Astrocyte (in vitro differentiated cells and primary cell): ENCODE data around the gene TEDDM1. TPM values are rescaled to one million over a fixed set of nuclear protein-coding genes. Genes with fewer than 3 reads are reported as not detected.

Experiments used
- DNase-seq: peaks from one replicate; pipeline ENCODE4 v3.0.0-alpha.2; 2010; ENCODE audit warnings: low read depth
- FAIRE-seq: peaks from 2 replicates; lab custom pipeline; 2011; peaks lifted over from hg19 to GRCh38; lab: Jason Lieb, UNC
- H2AFZ ChIP-seq: 2 replicates; pipeline ENCODE4 v1.6.0; 2012; ENCODE audit warnings: low read depth, low read length, inconsistent platforms
- H3K27ac ChIP-seq: 2 replicates; pipeline ENCODE4 v1.5.1; 2011; ENCODE audit warnings: low read depth, low read length, inconsistent platforms
- H3K27me3 ChIP-seq: 2 replicates; pipeline ENCODE4 v1.6.0; 2011; ENCODE audit warnings: low read length, inconsistent platforms; ENCODE audit not compliant: insufficient read depth
- H3K36me3 ChIP-seq: 2 replicates; pipeline ENCODE4 v1.5.1; 2011; ENCODE audit warnings: low read length, inconsistent platforms; ENCODE audit not compliant: insufficient read depth
- H3K4me1 ChIP-seq: 2 replicates; pipeline ENCODE4 v1.5.1; 2011; ENCODE audit warnings: low read length, inconsistent platforms; ENCODE audit not compliant: insufficient read depth
- H3K4me2 ChIP-seq: 2 replicates; pipeline ENCODE4 v1.6.0; 2012; ENCODE audit warnings: low read length, inconsistent platforms
- H3K4me3 ChIP-seq: 2 replicates; pipeline ENCODE4 v1.5.1; 2011; ENCODE audit warnings: low read depth, mild to moderate bottlenecking, low read length, inconsistent platforms; ENCODE audit not compliant: insufficient read depth
- H3K79me2 ChIP-seq: 2 replicates; pipeline ENCODE4 v1.6.0; 2012; ENCODE audit warnings: mild to moderate bottlenecking, low read length, inconsistent platforms; ENCODE audit not compliant: insufficient read depth
- H3K9ac ChIP-seq: 2 replicates; pipeline ENCODE4 v1.6.0; 2012; ENCODE audit warnings: mild to moderate bottlenecking, low read length, inconsistent platforms
- H3K9me3 ChIP-seq: 2 replicates; pipeline ENCODE4 v1.5.1; 2012; ENCODE audit warnings: low read depth, mild to moderate bottlenecking, low read length, inconsistent platforms; ENCODE audit not compliant: insufficient read depth
- H4K20me1 ChIP-seq: 2 replicates; pipeline ENCODE4 v1.6.0; 2012; ENCODE audit warnings: low read length, inconsistent platforms; ENCODE audit not compliant: insufficient read depth
- H3K27ac Mint-ChIP-seq: one replicate; pipeline ENCODE4 v1.8.0; 2021; ENCODE audit warnings: mild to moderate bottlenecking, mixed read lengths; ENCODE audit not compliant: unreplicated experiment
- H3K27me3 Mint-ChIP-seq: one replicate; pipeline ENCODE4 v1.8.0; 2021; ENCODE audit warnings: low read depth, mixed read lengths; ENCODE audit not compliant: unreplicated experiment
- H3K36me3 Mint-ChIP-seq: one replicate; pipeline ENCODE4 v1.8.0; 2021; ENCODE audit warnings: low read depth, mixed read lengths; ENCODE audit not compliant: unreplicated experiment
- H3K4me1 Mint-ChIP-seq: one replicate; pipeline ENCODE4 v1.8.0; 2021; ENCODE audit warnings: low read depth, mixed read lengths; ENCODE audit not compliant: unreplicated experiment
- H3K4me3 Mint-ChIP-seq: one replicate; pipeline ENCODE4 v1.8.0; 2021; ENCODE audit warnings: mild to moderate bottlenecking, moderate library complexity, mixed read lengths; ENCODE audit not compliant: unreplicated experiment
- H3K9me3 Mint-ChIP-seq: one replicate; pipeline ENCODE4 v1.8.0; 2021; ENCODE audit warnings: mild to moderate bottlenecking, mixed read lengths; ENCODE audit not compliant: unreplicated experiment
- CTCF ChIP-seq: IDR thresholded peaks from 2 replicates; pipeline ENCODE4 v1.5.1; 2011; ENCODE audit warnings: low read depth, mild to moderate bottlenecking, inconsistent platforms, low read length, moderate library complexity; ENCODE audit not compliant: insufficient read depth
- EZH2 ChIP-seq: IDR thresholded peaks from 2 replicates; pipeline ENCODE4 v1.6.1; 2012; ENCODE audit warnings: mild to moderate bottlenecking, low read length, inconsistent platforms; ENCODE audit not compliant: insufficient read depth
- total RNA-seq: library from RNA; stranded (reverse); gene quantifications from 2 replicates; pipeline ENCODE4 v1.2.1, GENCODE V29; 2021

TEDDM1 gene
- total RNA-seq, 1 donor from 2014 or later = not detected

- peak overlapping the region; percentile 90 for H3K9ac ChIP-seq
- Mint-ChIP-seq H3K36me3 (peaks cover 11% of the 10 kb centered on the region), H3K27ac (peak overlapping the region; percentile 77), H3K9me3 (no peaks in the 10 kb centered on the region), H3K4me1 (peaks cover 8% of the 10 kb centered on the region), H3K27me3 (peaks cover under 1% of the 10 kb centered on the region), H3K4me3 (peak overlapping the region; percentile 99)
- FAIRE-seq = no peak
- H3K4me1 ChIP-seq = peaks cover 7% of the 10 kb centered on the region
- H3K4me3 ChIP-seq = peak overlapping the region; percentile 70
- peak overlapping the region; percentile 98 for H3K4me2 ChIP-seq
- peaks cover 46% of the 10 kb centered on the region for H4K20me1 ChIP-seq
- H3K27ac ChIP-seq = peak overlapping the region; percentile 70
- no peaks in the 10 kb centered on the region for H3K9me3 ChIP-seq
- TF ChIP-seq EZH2 = no peak
- TF ChIP-seq CTCF = no peak
- DNase-seq = no peak
- H3K79me2 ChIP-seq = peaks cover 43% of the 10 kb centered on the region
- H2AFZ ChIP-seq = peak overlapping the region; percentile 63
- H3K27me3 ChIP-seq = no peaks in the 10 kb centered on the region
- peaks cover 20% of the 10 kb centered on the region for H3K36me3 ChIP-seq
Observed at GRCh38 chr1:182391028-182391361, 9.5 kb downstream of the TEDDM1 start.

GRCh38 chr1:182389619-182390047, 10.8 kb downstream of the TEDDM1 start:
- TF ChIP-seq CTCF (no peak), EZH2 (no peak)
- no peak overlapping the region for H2AFZ ChIP-seq
- peaks cover 8% of the 10 kb centered on the region for H3K4me1 Mint-ChIP-seq

GRCh38 chr1:182388392-182389134, 11.9 kb downstream of the TEDDM1 start:
- H3K79me2 ChIP-seq = peaks cover 43% of the 10 kb centered on the region
- H3K27ac ChIP-seq = no peak overlapping the region
- H3K9ac ChIP-seq = peak overlapping the region; percentile 90
- H3K36me3 ChIP-seq = peaks cover 42% of the 10 kb centered on the region
- no peaks in the 10 kb centered on the region for H3K27me3 ChIP-seq
- H3K4me3 ChIP-seq = peak overlapping the region; percentile 70
- DNase-seq = no peak
- no peak for FAIRE-seq
- Mint-ChIP-seq H3K4me3 (peak overlapping the region; percentile 99), H3K27ac (no peak overlapping the region), H3K27me3 (no peaks in the 10 kb centered on the region), H3K36me3 (peaks cover 22% of the 10 kb centered on the region), H3K4me1 (peaks cover 8% of the 10 kb centered on the region), H3K9me3 (no peaks in the 10 kb centered on the region)
- no peak for TF ChIP-seq EZH2
- no peak for TF ChIP-seq CTCF
- no peaks in the 10 kb centered on the region for H3K9me3 ChIP-seq
- H3K4me1 ChIP-seq = peaks cover 7% of the 10 kb centered on the region
- H2AFZ ChIP-seq = no peak overlapping the region
- peak overlapping the region; percentile 98 for H3K4me2 ChIP-seq
- peaks cover 59% of the 10 kb centered on the region for H4K20me1 ChIP-seq

More at GRCh38 chr1:182389619-182390047, 10.8 kb downstream of the TEDDM1 start:
- H3K4me3 ChIP-seq = peak overlapping the region; percentile 70
- H3K9me3 Mint-ChIP-seq = no peaks in the 10 kb centered on the region
- peak overlapping the region; percentile 86 for H3K27ac Mint-ChIP-seq
- H3K4me3 Mint-ChIP-seq = peak overlapping the region; percentile 99
- H3K36me3 ChIP-seq = peaks cover 33% of the 10 kb centered on the region
- no peaks in the 10 kb centered on the region for H3K9me3 ChIP-seq
- H4K20me1 ChIP-seq = peaks cover 53% of the 10 kb centered on the region
- no peak overlapping the region for H3K27ac ChIP-seq
- DNase-seq = no peak
- H3K27me3 ChIP-seq = no peaks in the 10 kb centered on the region
- FAIRE-seq = no peak
- no peaks in the 10 kb centered on the region for H3K27me3 Mint-ChIP-seq
- peak overlapping the region; percentile 90 for H3K9ac ChIP-seq
- H3K4me1 ChIP-seq = peaks cover 7% of the 10 kb centered on the region
- H3K36me3 Mint-ChIP-seq = peaks cover 17% of the 10 kb centered on the region
- peaks cover 43% of the 10 kb centered on the region for H3K79me2 ChIP-seq
- H3K4me2 ChIP-seq = peak overlapping the region; percentile 98
